C4-2B (cell line): ENCODE results near the gene MROH9.

ENCODE experiments used
- CTCF ChIP-seq: fragments of 450-650 bp; conservative IDR thresholded peaks from 2 replicates; pipeline ENCODE4 v1.5.1; 2017; ENCODE audit warnings: mild to moderate bottlenecking
- ZFX ChIP-seq: fragments of 450-650 bp; IDR thresholded peaks from 2 replicates; pipeline ENCODE4 v1.6.1; 2017

GRCh38 chr1:171055966-171056643, 120.8 kb downstream of the MROH9 start:
- TF ChIP-seq CTCF (no peak), ZFX (no peak)
